Mesodermal cell (in vitro differentiated cells): Measurements from ENCODE around the gene NCK2.
A peak's percentile ranks its signal among the peaks of the same experiment; 100 is the strongest.

Experiments
- H3K27ac ChIP-seq: 2 replicates; pipeline ENCODE4 v1.7.0; 2013; ENCODE audit warnings: mild to moderate bottlenecking, low read depth, low read length, moderate library complexity; ENCODE audit not compliant: severe bottlenecking
- H3K36me3 ChIP-seq: 2 replicates; pipeline ENCODE4 v1.7.1; 2013; ENCODE audit warnings: mild to moderate bottlenecking, low read length, moderate library complexity; ENCODE audit not compliant: control insufficient read depth, insufficient read depth
- H3K4me1 ChIP-seq: one replicate; pipeline ENCODE4 v1.7.1; 2013; ENCODE audit warnings: mild to moderate bottlenecking, low read length; ENCODE audit not compliant: insufficient read depth, control insufficient read depth, poor library complexity, severe bottlenecking
- H3K4me3 ChIP-seq: 2 replicates; pipeline ENCODE4 v1.7.0; 2013; ENCODE audit warnings: low read length, control low read depth, mild to moderate bottlenecking; ENCODE audit not compliant: insufficient read depth, poor library complexity, severe bottlenecking; ENCODE audit errors: extremely low read depth
- H3K9me3 ChIP-seq: 2 replicates; pipeline ENCODE4 v1.7.1; 2013; ENCODE audit warnings: mild to moderate bottlenecking, low read length, moderate library complexity; ENCODE audit not compliant: control insufficient read depth
- WGBS, 2 experiments: methylation state at CpG; one replicate each; pipeline ENCODE4 v1.1.5; 2013; ENCODE audit warnings: missing lambda C conversion rate in 2 of 2; ENCODE audit not compliant: insufficient coverage in 2 of 2; 5-methylcytosine and 5-hydroxymethylcytosine counted together

Gene NCK2

DNA sequence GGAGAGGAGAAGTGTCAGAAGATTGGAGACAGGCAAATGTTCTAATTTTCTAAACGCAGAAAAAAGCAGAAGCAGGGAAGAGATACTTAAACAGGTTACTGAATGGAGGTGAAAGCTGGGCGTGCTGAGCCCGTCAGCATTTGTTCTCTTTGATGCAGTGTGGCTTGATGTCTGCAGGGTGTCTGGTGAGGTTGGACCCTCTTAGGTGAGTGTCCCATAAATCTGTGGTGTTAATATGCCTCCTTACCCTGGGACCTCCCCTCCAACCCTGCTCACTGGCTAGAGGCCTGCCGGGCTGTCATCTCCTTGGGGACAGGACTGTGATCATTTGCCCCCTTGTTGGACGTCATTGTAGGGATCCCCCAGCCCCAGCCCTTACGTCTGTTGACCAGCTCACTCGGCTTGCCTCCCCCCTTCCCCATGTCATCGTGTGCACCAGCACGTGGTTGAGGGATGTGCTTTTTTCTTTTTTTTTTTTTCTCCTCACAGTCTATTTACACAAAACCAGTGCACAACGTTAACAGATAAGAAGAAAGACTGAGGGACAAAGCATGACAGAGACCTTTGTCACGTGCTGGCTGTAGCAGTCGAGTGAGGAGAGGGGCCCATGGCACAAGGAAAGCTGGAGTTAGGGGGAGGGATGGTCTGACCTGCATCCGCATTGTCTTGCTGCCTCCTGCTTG, 56.4 kb downstream of the NCK2 start:
- Histone ChIP-seq H3K9me3 (no peaks in the 10 kb centered on the region), H3K4me3 (no peak overlapping the region), H3K27ac (no peak overlapping the region), H3K4me1 (peaks cover 28% of the 10 kb centered on the region), H3K36me3 (peaks cover 22% of the 10 kb centered on the region)
- WGBS, 2 experiments, result 93 to 96% methylated on average over 6 to 7 of the region's 13 CpGs

DNA sequence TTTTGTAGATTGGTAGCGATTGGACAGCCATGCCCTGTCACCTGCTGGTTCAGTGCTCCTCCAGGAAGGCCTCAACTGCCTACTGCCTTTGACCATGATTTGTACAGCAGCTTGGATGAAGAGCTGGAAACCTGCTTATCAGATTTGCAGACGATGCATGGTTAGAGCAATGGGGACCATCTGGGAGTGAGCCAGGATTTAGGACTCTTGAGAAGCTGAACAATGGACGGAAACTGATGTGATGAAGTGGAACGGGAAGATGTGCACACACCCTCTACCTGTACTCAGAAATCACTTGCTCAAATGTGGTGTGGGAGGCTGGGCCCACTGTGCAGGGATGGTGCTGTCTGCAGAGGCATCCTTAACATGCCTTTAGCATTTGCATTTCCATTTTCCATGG, 57.2 kb downstream of the NCK2 start:
- Histone ChIP-seq H3K36me3 (peaks cover 25% of the 10 kb centered on the region), H3K4me1 (peaks cover 19% of the 10 kb centered on the region), H3K9me3 (no peaks in the 10 kb centered on the region), H3K27ac (no peak overlapping the region), H3K4me3 (no peak overlapping the region)
- WGBS, 2 experiments, result 96 to 100% methylated on average over 3 to 4 of the region's 4 CpGs

DNA sequence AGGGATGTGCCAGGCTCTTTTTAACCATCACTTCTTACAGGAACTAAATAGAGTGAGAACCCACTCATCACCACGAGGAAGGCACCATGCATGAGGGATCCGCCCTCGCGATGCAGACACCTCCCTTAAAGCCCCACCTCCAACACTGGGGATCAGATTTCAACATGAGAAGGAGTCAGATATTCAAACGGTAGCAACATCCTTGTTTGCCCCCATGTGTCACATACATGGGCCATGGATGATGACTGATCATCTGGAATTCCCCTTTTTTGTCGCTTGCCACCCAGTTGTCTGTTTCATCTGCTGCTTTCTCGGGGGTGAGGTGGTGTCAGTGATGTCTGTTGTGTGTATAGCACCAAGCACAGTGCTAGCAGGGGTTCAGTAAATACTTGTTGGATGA, 57.9 kb downstream of the NCK2 start:
- peaks cover 28% of the 10 kb centered on the region for H3K36me3 ChIP-seq
- peaks cover 13% of the 10 kb centered on the region for H3K4me1 ChIP-seq
- H3K4me3 ChIP-seq, result no peak overlapping the region
- 67 to 89% methylated on average over 5 to 6 of the region's 7 CpGs for WGBS, 2 experiments
- H3K27ac ChIP-seq, result no peak overlapping the region
- no peaks in the 10 kb centered on the region for H3K9me3 ChIP-seq

DNA sequence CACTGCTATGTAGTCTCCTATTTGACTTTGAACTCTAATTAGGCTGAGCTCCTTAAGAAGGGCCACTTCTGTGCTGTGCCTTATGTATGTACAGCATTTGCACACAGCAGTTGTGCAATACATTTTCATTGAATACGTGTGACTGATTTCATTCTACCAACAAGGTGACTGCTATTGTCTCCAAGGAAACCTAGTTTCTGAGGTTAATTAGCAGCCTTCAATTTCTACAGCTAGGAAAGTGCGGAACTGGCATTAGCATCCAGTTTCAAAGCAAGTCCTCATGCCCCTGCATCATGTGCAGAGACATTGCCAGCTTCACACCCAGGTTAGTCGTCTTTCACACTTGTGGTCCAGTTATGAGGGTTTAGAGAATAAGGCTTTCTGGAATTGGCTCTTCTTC, 58.6 kb downstream of the NCK2 start:
- peaks cover 28% of the 10 kb centered on the region for H3K36me3 ChIP-seq
- no peak overlapping the region for H3K27ac ChIP-seq
- H3K9me3 ChIP-seq, result no peaks in the 10 kb centered on the region
- no peak overlapping the region for H3K4me3 ChIP-seq
- peaks cover 10% of the 10 kb centered on the region for H3K4me1 ChIP-seq
- 88 to 96% methylated on average over 2 to 3 of the region's 3 CpGs for WGBS, 2 experiments

DNA sequence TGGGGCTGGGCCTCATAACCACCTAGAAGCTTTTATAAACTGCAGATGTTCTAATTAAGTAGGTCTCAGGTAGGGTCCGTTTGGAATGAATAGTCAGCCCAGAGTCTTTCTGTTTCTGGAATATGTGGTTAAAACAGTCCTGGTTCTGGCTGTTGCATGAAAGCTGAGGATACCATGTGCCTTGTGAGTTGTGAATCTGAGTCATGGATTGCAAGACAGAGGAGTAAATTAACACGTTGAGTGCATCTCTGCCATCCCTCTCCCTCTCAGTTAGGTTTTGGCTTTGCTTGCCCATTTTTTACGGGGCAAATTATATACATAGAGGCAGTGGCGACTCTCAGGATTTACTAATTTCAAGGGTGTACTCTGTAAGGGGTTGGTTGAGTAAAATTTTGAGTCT, 59.1 kb downstream of the NCK2 start:
- H3K9me3 ChIP-seq, result no peaks in the 10 kb centered on the region
- peaks cover 28% of the 10 kb centered on the region for H3K36me3 ChIP-seq
- no peak overlapping the region for H3K4me3 ChIP-seq
- peaks cover 10% of the 10 kb centered on the region for H3K4me1 ChIP-seq
- H3K27ac ChIP-seq, result peak overlapping the region; percentile 16
- WGBS, 2 experiments, result 78 to 89% methylated on average over 3 to 4 of the region's 4 CpGs

DNA sequence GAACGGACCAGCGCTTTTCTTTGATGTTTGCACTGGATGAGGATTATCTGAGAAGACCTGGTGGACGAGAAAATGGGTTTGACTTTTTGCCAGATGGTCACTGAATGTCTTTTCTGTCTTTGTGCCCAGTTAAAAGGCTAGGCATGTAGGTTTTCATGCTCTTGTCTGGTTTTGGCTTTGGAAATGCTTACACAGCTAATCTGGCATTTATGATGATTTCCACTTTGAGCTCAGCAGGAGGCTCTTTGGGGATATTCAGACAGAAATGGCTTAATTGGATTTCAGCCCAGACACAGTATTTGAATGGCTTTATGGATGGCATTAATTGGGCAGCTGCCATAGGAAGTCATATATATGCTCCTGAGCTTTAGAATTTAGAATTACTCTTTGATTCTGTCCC, 59.6 kb downstream of the NCK2 start:
- peaks cover 10% of the 10 kb centered on the region for H3K4me1 ChIP-seq
- no peaks in the 10 kb centered on the region for H3K9me3 ChIP-seq
- H3K27ac ChIP-seq, result peak overlapping the region; percentile 16
- H3K36me3 ChIP-seq, result peaks cover 31% of the 10 kb centered on the region
- 93 to 100% methylated on average over 2 to 3 of the region's 3 CpGs for WGBS, 2 experiments
- no peak overlapping the region for H3K4me3 ChIP-seq

DNA sequence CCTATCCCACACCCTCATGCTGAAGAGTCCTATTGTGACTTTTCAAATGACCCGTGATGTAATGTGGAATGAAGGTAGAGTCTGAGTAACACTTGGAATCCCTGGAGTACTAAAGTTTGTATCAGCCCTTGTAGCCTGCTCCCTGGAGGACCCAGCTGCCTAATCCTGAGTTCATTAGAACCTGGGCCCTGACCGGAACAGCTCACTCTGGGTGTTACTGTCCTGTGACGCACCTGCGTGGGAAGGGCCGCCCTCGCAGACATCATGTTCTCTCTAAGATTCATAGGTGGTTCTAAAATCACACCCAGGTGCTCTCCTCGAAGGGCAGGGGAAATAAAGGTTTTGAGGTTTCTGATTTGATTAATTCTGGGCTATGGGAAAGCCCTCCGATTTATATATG, 62.3 kb downstream of the NCK2 start:
- H3K4me1 ChIP-seq, result peaks cover 19% of the 10 kb centered on the region
- no peak overlapping the region for H3K27ac ChIP-seq
- 86 to 96% methylated on average over 2 to 7 of the region's 8 CpGs for WGBS, 2 experiments
- H3K9me3 ChIP-seq, result no peaks in the 10 kb centered on the region
- no peak overlapping the region for H3K4me3 ChIP-seq
- peaks cover 19% of the 10 kb centered on the region for H3K36me3 ChIP-seq

DNA sequence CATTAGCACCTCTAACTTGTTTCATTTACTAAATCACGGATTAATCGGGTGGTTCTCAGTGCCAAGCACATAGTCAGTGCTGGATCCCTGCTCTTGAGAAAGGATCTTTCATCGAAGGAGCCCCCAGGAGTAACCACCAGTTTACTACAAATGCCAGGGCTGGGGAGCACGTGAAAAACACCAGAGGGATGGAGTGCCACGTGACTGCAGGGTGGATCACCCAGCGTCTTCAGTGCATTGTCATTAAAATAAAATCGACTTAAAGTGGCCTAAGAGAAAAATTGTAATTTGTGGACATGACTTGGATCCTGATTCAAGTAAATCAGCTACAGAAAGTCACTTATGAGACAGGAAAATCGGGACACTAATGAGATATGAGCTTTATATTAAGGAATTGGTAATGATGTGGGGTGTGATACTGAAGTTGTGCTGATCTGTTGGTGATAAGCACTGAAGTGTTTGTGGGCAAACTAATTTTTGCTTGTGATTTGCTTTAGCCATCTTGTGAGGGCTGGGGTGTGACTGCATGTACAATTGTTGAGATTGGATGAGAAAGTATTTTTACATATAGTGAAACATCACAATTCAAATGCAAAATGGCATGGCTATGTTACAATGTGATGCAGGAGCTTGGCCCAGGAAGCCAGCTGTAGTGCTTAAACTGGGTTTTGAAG, 63.8 kb downstream of the NCK2 start:
- H3K27ac ChIP-seq, result no peak overlapping the region
- H3K36me3 ChIP-seq, result peaks cover 13% of the 10 kb centered on the region
- 86 to 92% methylated on average over 7 to 8 of the region's 8 CpGs for WGBS, 2 experiments

DNA sequence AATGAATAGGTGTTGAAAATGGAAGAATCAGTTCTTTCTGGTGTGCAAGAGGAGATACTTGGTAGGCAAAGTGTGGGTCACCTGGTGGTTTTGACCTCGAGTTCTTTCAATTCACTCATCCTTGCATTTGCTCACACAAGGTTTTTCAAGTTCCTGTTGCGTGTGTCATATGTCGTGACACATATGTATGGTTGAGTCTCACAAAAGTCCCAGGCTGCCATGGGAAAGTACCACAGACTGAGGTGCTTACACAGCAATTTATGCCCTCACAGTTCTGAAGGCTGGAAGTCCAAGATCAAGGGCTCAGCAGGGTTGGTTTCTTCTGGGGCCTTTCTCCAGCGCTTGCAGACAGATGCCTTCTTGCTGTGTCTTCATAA, 64.4 kb downstream of the NCK2 start:
- H3K9me3 ChIP-seq, result no peaks in the 10 kb centered on the region
- H3K36me3 ChIP-seq, result peaks cover 13% of the 10 kb centered on the region
- H3K4me3 ChIP-seq, result no peak overlapping the region
- WGBS, 2 experiments, result 93 to 95% methylated on average over 3 to 4 of the region's 4 CpGs
- peaks cover 11% of the 10 kb centered on the region for H3K4me1 ChIP-seq
- no peak overlapping the region for H3K27ac ChIP-seq

More for the DNA sequence above, 63.8 kb downstream of the NCK2 start:
- H3K4me1 ChIP-seq, result peaks cover 16% of the 10 kb centered on the region
- H3K4me3 ChIP-seq, result no peak overlapping the region
- no peaks in the 10 kb centered on the region for H3K9me3 ChIP-seq

DNA sequence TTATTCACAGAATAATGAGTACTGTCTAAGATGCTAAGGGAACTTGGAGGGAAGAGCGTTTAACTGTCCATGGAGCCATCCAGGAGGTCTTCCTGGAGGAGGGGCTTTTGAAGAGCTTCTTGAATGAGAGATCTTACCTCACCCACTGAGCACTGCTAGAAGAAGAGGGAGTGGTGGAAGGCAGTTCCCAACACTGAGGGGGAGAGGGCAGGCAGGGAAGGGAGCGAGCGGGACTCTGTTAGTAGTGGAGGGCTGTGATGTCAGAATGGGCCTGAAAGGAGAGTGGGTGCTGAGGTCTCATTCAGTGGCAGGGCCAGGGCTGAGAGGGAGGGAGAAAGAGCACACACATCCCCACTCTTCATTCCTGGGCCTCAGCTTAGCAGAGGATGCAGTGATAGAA, 65.0 kb downstream of the NCK2 start:
- peaks cover 16% of the 10 kb centered on the region for H3K36me3 ChIP-seq
- peaks cover 10% of the 10 kb centered on the region for H3K4me1 ChIP-seq
- H3K4me3 ChIP-seq, result no peak overlapping the region
- WGBS, 2 experiments, result 82% methylated on average over 3 of the region's 3 CpGs; no CpG with 5 or more reads in 1 of the 2 experiments
- no peak overlapping the region for H3K27ac ChIP-seq
- no peaks in the 10 kb centered on the region for H3K9me3 ChIP-seq
